Keratinocyte (primary cell): Measurements from ENCODE around the gene ANKRD31. TPM values are rescaled to one million over a fixed set of nuclear protein-coding genes. Genes with fewer than 3 reads are reported as not detected.
"Not testable (repeated sequence)": the region's sequence is repeated elsewhere in the genome, so short reads cannot be mapped to it uniquely, and the experiment has no call there.

Experiments
- DNase-seq: peaks from one replicate; pipeline ENCODE4 v3.0.0-alpha.2; 2011; ENCODE audit warnings: low read depth, missing footprints, low spot score
- FAIRE-seq: peaks from 2 replicates; lab custom pipeline; 2011; peaks lifted over from hg19 to GRCh38; lab: Jason Lieb, UNC
- H2AFZ ChIP-seq: 2 replicates; pipeline ENCODE4 v1.6.0; 2012; ENCODE audit warnings: low read length, control low read depth, inconsistent platforms; ENCODE audit not compliant: control insufficient read depth
- H3K27ac ChIP-seq: 2 replicates; pipeline ENCODE4 v1.5.1; 2011; ENCODE audit warnings: low read length; ENCODE audit not compliant: control insufficient read depth, insufficient read depth
- H3K27me3 ChIP-seq: 3 replicates; pipeline ENCODE4 v1.6.0; 2011; ENCODE audit warnings: low read length; ENCODE audit not compliant: control insufficient read depth, insufficient read depth; ENCODE audit errors: extremely low read depth
- H3K36me3 ChIP-seq, 2 experiments: 2 replicates in 1 of 2; 3 replicates in 1 of 2; pipeline ENCODE4 v1.5.1; 2011; ENCODE audit warnings: low read length in 2 of 2, mild to moderate bottlenecking in 1 of 2; ENCODE audit not compliant: control insufficient read depth in 2 of 2, insufficient read depth in 2 of 2; ENCODE audit errors: extremely low read depth in 1 of 2
- H3K4me1 ChIP-seq: 3 replicates; pipeline ENCODE4 v1.5.1; 2011; ENCODE audit warnings: low read length; ENCODE audit not compliant: control insufficient read depth, insufficient read depth; ENCODE audit errors: extremely low read depth
- H3K4me2 ChIP-seq: 3 replicates; pipeline ENCODE4 v1.6.0; 2011; ENCODE audit warnings: low read depth, low read length; ENCODE audit not compliant: control insufficient read depth, insufficient read depth; ENCODE audit errors: extremely low read depth
- H3K4me3 ChIP-seq, 3 experiments: fragments of 200-600 bp in 1 of 3; sonication (generic) in 1 of 3; 2 replicates in 2 of 3; 3 replicates in 1 of 3; pipeline ENCODE4 v1.5.1; 2011 to 2016; ENCODE audit warnings: low read length in 3 of 3, mild to moderate bottlenecking in 3 of 3, control low read depth in 2 of 3, inconsistent platforms in 1 of 3, low read depth in 1 of 3, mixed read lengths in 1 of 3, mixed run types in 1 of 3, moderate library complexity in 1 of 3; ENCODE audit not compliant: control insufficient read depth in 2 of 3, insufficient read depth in 2 of 3; ENCODE audit errors: extremely low read depth in 1 of 3
- H3K79me2 ChIP-seq: 2 replicates; pipeline ENCODE4 v1.6.0; 2012; ENCODE audit warnings: low read length; ENCODE audit not compliant: control insufficient read depth, insufficient read depth
- H3K9ac ChIP-seq: 3 replicates; pipeline ENCODE4 v1.6.0; 2011; ENCODE audit warnings: low read length; ENCODE audit not compliant: control insufficient read depth, insufficient read depth; ENCODE audit errors: extremely low read depth
- H3K9me1 ChIP-seq: 3 replicates; pipeline ENCODE4 v1.6.0; 2011; ENCODE audit warnings: low read length; ENCODE audit not compliant: control insufficient read depth, insufficient read depth; ENCODE audit errors: extremely low read depth
- H3K9me3 ChIP-seq: 2 replicates; pipeline ENCODE4 v1.5.1; 2012; ENCODE audit warnings: low read depth, low read length; ENCODE audit not compliant: control insufficient read depth
- H4K20me1 ChIP-seq: 3 replicates; pipeline ENCODE4 v1.6.0; 2011; ENCODE audit warnings: low read length; ENCODE audit not compliant: control insufficient read depth, insufficient read depth; ENCODE audit errors: extremely low read depth
- CTCF ChIP-seq, 3 experiments: IDR thresholded peaks in 1 of 3; conservative IDR thresholded peaks in 1 of 3; optimal IDR thresholded peaks in 1 of 3; 2 replicates in 2 of 3; 3 replicates in 1 of 3; pipeline versions ENCODE3 to v1.5.1; 2011; ENCODE audit warnings: low read length in 3 of 3, mild to moderate bottlenecking in 3 of 3, moderate library complexity in 2 of 3, control low read depth in 1 of 3, inconsistent platforms in 1 of 3; ENCODE audit not compliant: insufficient read depth in 2 of 3; ENCODE audit errors: extremely low read depth in 1 of 3
- EZH2 ChIP-seq: IDR thresholded peaks from one replicate; pipeline ENCODE4 v1.6.1; 2012; ENCODE audit warnings: inconsistent platforms, mild to moderate bottlenecking, low read length, moderate library complexity
- dilution Hi-C: fragments of 300-500 bp; cut with MboI; formaldehyde crosslinking; loops from one replicate; pipeline ENCODE4 v1.7.0; 2020; ENCODE audit warnings: low sequenced_read_pairs; ENCODE audit not compliant: extremely low pct_ligation_motif_present
- polyA plus RNA-seq, 5 experiments: library from polyadenylated mRNA; depleted of rRNA in 3 of 5; stranded (reverse) in 3 of 5; stranded (forward) in 1 of 5; unstranded in 1 of 5; fragments of >200 nt; gene quantifications; 1 replicate in 1 of 5; 2 replicates in 3 of 5; 3 replicates in 1 of 5; pipeline versions ENCODE4 v1.2.1 to v1.2.3, GENCODE V29; 2011 to 2012; ENCODE audit warnings: missing spikeins in 2 of 5, low read depth in 1 of 5, low replicate concordance in 1 of 5

ANKRD31 gene
- polyA plus RNA-seq, 1 donor (not counting 4 experiments of a cell fraction or from before 2014, with no cell fraction given) = 0.18 TPM

GRCh38 chr5:75260708-75261107, 24.0 kb upstream of the ANKRD31 start:
- H3K27me3 ChIP-seq = no peaks in the 10 kb centered on the region
- DNase-seq = no peak
- TF ChIP-seq EZH2 (no peak), CTCF (optimal IDR thresholded peaks at IDR 0.05 in 1 of 3, IDR thresholded peaks at IDR 0.05 in 1 of 3, conservative IDR thresholded peaks at IDR 0.05 in 1 of 3; ENCODE audit: extremely low read depth in 1 of 3, insufficient read depth in 2 of 3, low read length in 3 of 3) (no peak)
- no peak overlapping the region for H3K4me3 ChIP-seq
- H3K9ac ChIP-seq = no peak overlapping the region
- H2AFZ ChIP-seq = no peak overlapping the region
- no peaks in the 10 kb centered on the region for H4K20me1 ChIP-seq
- H3K4me1 ChIP-seq = no peaks in the 10 kb centered on the region
- H3K36me3 ChIP-seq = no peaks in the 10 kb centered on the region
- H3K27ac ChIP-seq = no peak overlapping the region
- dilution Hi-C loops = no loop called here
- no peaks in the 10 kb centered on the region for H3K9me1 ChIP-seq
- no peak overlapping the region for H3K4me2 ChIP-seq
- H3K79me2 ChIP-seq = no peaks in the 10 kb centered on the region
- H3K9me3 ChIP-seq = no peaks in the 10 kb centered on the region
- FAIRE-seq = no peak

- dilution Hi-C loops, H3K9ac ChIP-seq, FAIRE-seq: not testable (repeated sequence)
These were observed 13.8 kb upstream of the ANKRD31 start for GRCh38 chr5:75250452-75250851.

GRCh38 chr5:75245023-75245422, 8.3 kb upstream of the ANKRD31 start:
- Histone ChIP-seq H3K9me3 (no peaks in the 10 kb centered on the region), H3K9ac (no peak overlapping the region), H3K4me1 (peaks cover 23% of the 10 kb centered on the region), H3K79me2 (no peaks in the 10 kb centered on the region), H4K20me1 (no peaks in the 10 kb centered on the region), H3K4me2 (no peak overlapping the region), H2AFZ (no peak overlapping the region), H3K27me3 (no peaks in the 10 kb centered on the region), H3K27ac (no peak overlapping the region), H3K4me3 (no peak overlapping the region), H3K36me3 (no peaks in the 10 kb centered on the region), H3K9me1 (no peaks in the 10 kb centered on the region)
- DNase-seq (no peak), FAIRE-seq (no peak)
- TF ChIP-seq CTCF (optimal IDR thresholded peaks at IDR 0.05 in 1 of 3, IDR thresholded peaks at IDR 0.05 in 1 of 3, conservative IDR thresholded peaks at IDR 0.05 in 1 of 3; ENCODE audit: extremely low read depth in 1 of 3, insufficient read depth in 2 of 3, low read length in 3 of 3) = no peak
- TF ChIP-seq EZH2 = no peak
- dilution Hi-C loops = no loop called here

More at GRCh38 chr5:75250452-75250851, 13.8 kb upstream of the ANKRD31 start:
- H3K36me3 ChIP-seq, H3K9me3 ChIP-seq, H3K79me2 ChIP-seq, H3K9me1 ChIP-seq, H4K20me1 ChIP-seq, H3K4me2 ChIP-seq, H3K27ac ChIP-seq, H2AFZ ChIP-seq, H3K27me3 ChIP-seq, H3K4me1 ChIP-seq, DNase-seq, H3K4me3 ChIP-seq: not testable (repeated sequence)
